Liver (tissue), 9 donors: ENCODE data around the gene AK5. TPM values are rescaled to one million over a fixed set of nuclear protein-coding genes. Genes with fewer than 3 reads are reported as not detected.

ENCODE experiments used
- DNase-seq: peaks from one replicate; pipeline ENCODE4 v3.0.0-alpha.2; 2017; ENCODE audit warnings: low spot score
- H3K27ac ChIP-seq, 2 donors: one replicate each; pipeline ENCODE4 v1.7.0; 2013; ENCODE audit warnings: inconsistent platforms in 2 of 2, low read length in 2 of 2, control low read depth in 1 of 2, low read depth in 1 of 2, mild to moderate bottlenecking in 1 of 2
- H3K27me3 ChIP-seq, 4 donors: one replicate each; pipeline versions ENCODE4 v1.6.1 to v1.7.0; 2013; ENCODE audit warnings: low read length in 3 of 4, inconsistent platforms in 1 of 4, mild to moderate bottlenecking in 1 of 4, moderate library complexity in 1 of 4; ENCODE audit not compliant: control insufficient read depth in 4 of 4, insufficient read depth in 4 of 4
- H3K36me3 ChIP-seq, 4 donors: one replicate each; pipeline versions ENCODE4 v1.6.1 to v1.7.0; 2013; ENCODE audit warnings: low read length in 3 of 4, mild to moderate bottlenecking in 3 of 4, low read depth in 1 of 4, moderate library complexity in 1 of 4; ENCODE audit not compliant: control insufficient read depth in 4 of 4, insufficient read depth in 3 of 4
- H3K4me1 ChIP-seq, 4 donors: one replicate each; pipeline versions ENCODE4 v1.6.1 to v1.7.0; 2013; ENCODE audit warnings: low read length in 3 of 4, mild to moderate bottlenecking in 3 of 4, moderate library complexity in 1 of 4; ENCODE audit not compliant: control insufficient read depth in 4 of 4, insufficient read depth in 4 of 4
- H3K4me3 ChIP-seq, 3 donors: one replicate each; pipeline versions ENCODE4 v1.6.1 to v1.7.0; 2013; ENCODE audit warnings: low read length in 3 of 3, control low read depth in 1 of 3, low read depth in 1 of 3, mild to moderate bottlenecking in 1 of 3
- H3K9ac ChIP-seq, 2 donors: one replicate each; pipeline ENCODE4 v1.7.0; 2013; ENCODE audit warnings: low read length in 2 of 2, mild to moderate bottlenecking in 2 of 2, moderate library complexity in 2 of 2, control low read depth in 1 of 2, low read depth in 1 of 2
- H3K9me3 ChIP-seq, 4 donors: one replicate each; pipeline versions ENCODE4 v1.6.1 to v1.7.0; 2013; ENCODE audit warnings: low read length in 3 of 4; ENCODE audit not compliant: control insufficient read depth in 4 of 4
- EGR1 ChIP-seq, 2 donors: IDR thresholded peaks; 2 replicates each; pipeline ENCODE4 v1.6.1; 2016 to 2018; ENCODE audit warnings: antibody characterized with exemption in 2 of 2, low read depth in 2 of 2
- FOXA2 ChIP-seq: IDR thresholded peaks from 2 replicates; pipeline ENCODE4 v1.6.1; 2016; ENCODE audit warnings: antibody characterized with exemption
- GABPA ChIP-seq, 2 donors: IDR thresholded peaks in 1 of 2; conservative IDR thresholded peaks in 1 of 2; 2 replicates each; pipeline ENCODE4 v1.6.1; 2016; ENCODE audit warnings: antibody characterized with exemption in 2 of 2, mild to moderate bottlenecking in 1 of 2, moderate library complexity in 1 of 2
- HNF4A ChIP-seq, 2 donors: conservative IDR thresholded peaks; 2 replicates each; pipeline ENCODE4 v1.6.1; 2016; ENCODE audit warnings: antibody characterized with exemption in 2 of 2, mild to moderate bottlenecking in 2 of 2
- JUND ChIP-seq, 2 donors: IDR thresholded peaks; 2 replicates each; pipeline ENCODE4 v1.6.1; 2016; ENCODE audit warnings: antibody characterized with exemption in 2 of 2
- NR2F2 ChIP-seq: IDR thresholded peaks from 2 replicates; pipeline ENCODE4 v1.6.1; 2016; ENCODE audit warnings: antibody characterized with exemption
- RAD21 ChIP-seq, 2 donors: IDR thresholded peaks; 2 replicates each; pipeline ENCODE4 v1.6.1; 2016; ENCODE audit warnings: antibody characterized with exemption in 2 of 2, mild to moderate bottlenecking in 2 of 2
- RXRA ChIP-seq, 2 donors: IDR thresholded peaks; 2 replicates each; pipeline ENCODE4 v1.6.1; 2017 to 2018; ENCODE audit warnings: antibody characterized with exemption in 2 of 2, mild to moderate bottlenecking in 1 of 2
- SP1 ChIP-seq: IDR thresholded peaks from 2 replicates; pipeline ENCODE4 v1.6.1; 2018; ENCODE audit warnings: antibody characterized with exemption, mild to moderate bottlenecking
- YY1 ChIP-seq: IDR thresholded peaks from 2 replicates; pipeline ENCODE4 v1.6.1; 2016; ENCODE audit warnings: antibody characterized with exemption, mild to moderate bottlenecking
- WGBS: extraction: QIAGEN DNeasy Blood & Tissue Kit; methylation state at CpG from one replicate; pipeline ENCODE4 v1.1.7; 2013; 5-methylcytosine and 5-hydroxymethylcytosine counted together
- polyA plus RNA-seq, 2 donors: library from polyadenylated mRNA; stranded (reverse) in 1 of 2; unstranded in 1 of 2; fragments of 200-250 nt in 1 of 2; fragments of >200 nt in 1 of 2; fragmentation: Nextera tagmentation in 1 of 2; extraction: Ambion mirVana in 1 of 2; gene quantifications; one replicate each; pipeline versions ENCODE4 v1.2.1 to v1.2.3, GENCODE V29; 2013 to 2015
- total RNA-seq, 2 donors: library from RNA; depleted of rRNA; stranded (reverse); fragments of >200 nt; gene quantifications; one replicate each; pipeline ENCODE4 v1.2.3, GENCODE V29; 2014
- TF ChIP-seq, protein P1 (sequence below): fragments of 150-350 bp; IDR thresholded peaks from 2 replicates; pipeline ENCODE4 v1.5.1; 2017; ENCODE audit warnings: improper control_type of control experiment, low read depth, low read length; ENCODE audit not compliant: missing input control
- TF ChIP-seq, protein P2 (sequence below): IDR thresholded peaks from 2 replicates; pipeline ENCODE4 v1.6.1; 2016; ENCODE audit warnings: antibody characterized with exemption, mild to moderate bottlenecking
- TF ChIP-seq, protein P3 (sequence below): IDR thresholded peaks from 2 replicates; pipeline ENCODE4 v1.6.1; 2016; ENCODE audit warnings: antibody characterized with exemption
- TF ChIP-seq, protein P4 (sequence below): IDR thresholded peaks from 2 replicates; pipeline ENCODE4 v1.6.1; 2016; ENCODE audit warnings: antibody characterized with exemption
- TF ChIP-seq, protein P5 (sequence below): IDR thresholded peaks from 2 replicates; pipeline ENCODE4 v1.6.1; 2016; ENCODE audit warnings: antibody characterized with exemption
- donor health status: healthy.
- donor health status: healthy.
- donor health status: healthy.
- donor health status: healthy.
- donor health status: healthy.

Gene AK5
- total and polyA plus RNA-seq, 4 donors, result 0.12 to 0.33 (median 0.23) TPM

DNA sequence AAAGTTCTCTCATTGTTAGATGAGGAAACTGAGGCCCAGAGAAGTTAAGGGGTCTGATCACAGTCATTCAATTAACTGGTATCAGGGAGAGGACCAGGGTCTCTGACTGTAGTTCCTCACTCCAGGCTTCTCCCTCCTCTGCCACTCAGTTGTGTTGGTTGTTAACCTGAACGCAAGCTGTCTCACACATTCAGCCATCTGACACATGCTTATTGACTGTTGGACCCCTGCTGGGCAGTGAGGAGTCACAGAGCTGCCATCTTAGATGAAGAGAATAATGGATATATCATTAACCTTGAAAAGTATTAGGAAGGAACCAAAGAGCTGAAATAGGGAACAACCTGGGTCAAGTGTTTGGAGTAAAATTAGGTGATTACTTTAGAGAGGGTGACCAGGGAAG, 205.8 kb downstream of the AK5 start:
- no peaks in the 10 kb centered on the region for H3K9me3 ChIP-seq
- H3K27ac ChIP-seq, result no peak overlapping the region
- H3K27me3 ChIP-seq, result no peaks in the 10 kb centered on the region
- no peaks in the 10 kb centered on the region for H3K4me1 ChIP-seq
- no peak overlapping the region for H3K4me3 ChIP-seq
- H3K9ac ChIP-seq, result no peak overlapping the region
- WGBS, result 93% methylated on average over 1 of the region's 1 CpG
- TF ChIP-seq RXRA (IDR thresholded peaks at IDR 0.05), result no peak
- TF ChIP-seq JUND (IDR thresholded peaks at IDR 0.05), result no peak
- TF ChIP-seq SP1, result no peak
- TF ChIP-seq, protein P1, sequence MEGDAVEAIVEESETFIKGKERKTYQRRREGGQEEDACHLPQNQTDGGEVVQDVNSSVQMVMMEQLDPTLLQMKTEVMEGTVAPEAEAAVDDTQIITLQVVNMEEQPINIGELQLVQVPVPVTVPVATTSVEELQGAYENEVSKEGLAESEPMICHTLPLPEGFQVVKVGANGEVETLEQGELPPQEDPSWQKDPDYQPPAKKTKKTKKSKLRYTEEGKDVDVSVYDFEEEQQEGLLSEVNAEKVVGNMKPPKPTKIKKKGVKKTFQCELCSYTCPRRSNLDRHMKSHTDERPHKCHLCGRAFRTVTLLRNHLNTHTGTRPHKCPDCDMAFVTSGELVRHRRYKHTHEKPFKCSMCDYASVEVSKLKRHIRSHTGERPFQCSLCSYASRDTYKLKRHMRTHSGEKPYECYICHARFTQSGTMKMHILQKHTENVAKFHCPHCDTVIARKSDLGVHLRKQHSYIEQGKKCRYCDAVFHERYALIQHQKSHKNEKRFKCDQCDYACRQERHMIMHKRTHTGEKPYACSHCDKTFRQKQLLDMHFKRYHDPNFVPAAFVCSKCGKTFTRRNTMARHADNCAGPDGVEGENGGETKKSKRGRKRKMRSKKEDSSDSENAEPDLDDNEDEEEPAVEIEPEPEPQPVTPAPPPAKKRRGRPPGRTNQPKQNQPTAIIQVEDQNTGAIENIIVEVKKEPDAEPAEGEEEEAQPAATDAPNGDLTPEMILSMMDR, result no peak
- TF ChIP-seq, protein P2, sequence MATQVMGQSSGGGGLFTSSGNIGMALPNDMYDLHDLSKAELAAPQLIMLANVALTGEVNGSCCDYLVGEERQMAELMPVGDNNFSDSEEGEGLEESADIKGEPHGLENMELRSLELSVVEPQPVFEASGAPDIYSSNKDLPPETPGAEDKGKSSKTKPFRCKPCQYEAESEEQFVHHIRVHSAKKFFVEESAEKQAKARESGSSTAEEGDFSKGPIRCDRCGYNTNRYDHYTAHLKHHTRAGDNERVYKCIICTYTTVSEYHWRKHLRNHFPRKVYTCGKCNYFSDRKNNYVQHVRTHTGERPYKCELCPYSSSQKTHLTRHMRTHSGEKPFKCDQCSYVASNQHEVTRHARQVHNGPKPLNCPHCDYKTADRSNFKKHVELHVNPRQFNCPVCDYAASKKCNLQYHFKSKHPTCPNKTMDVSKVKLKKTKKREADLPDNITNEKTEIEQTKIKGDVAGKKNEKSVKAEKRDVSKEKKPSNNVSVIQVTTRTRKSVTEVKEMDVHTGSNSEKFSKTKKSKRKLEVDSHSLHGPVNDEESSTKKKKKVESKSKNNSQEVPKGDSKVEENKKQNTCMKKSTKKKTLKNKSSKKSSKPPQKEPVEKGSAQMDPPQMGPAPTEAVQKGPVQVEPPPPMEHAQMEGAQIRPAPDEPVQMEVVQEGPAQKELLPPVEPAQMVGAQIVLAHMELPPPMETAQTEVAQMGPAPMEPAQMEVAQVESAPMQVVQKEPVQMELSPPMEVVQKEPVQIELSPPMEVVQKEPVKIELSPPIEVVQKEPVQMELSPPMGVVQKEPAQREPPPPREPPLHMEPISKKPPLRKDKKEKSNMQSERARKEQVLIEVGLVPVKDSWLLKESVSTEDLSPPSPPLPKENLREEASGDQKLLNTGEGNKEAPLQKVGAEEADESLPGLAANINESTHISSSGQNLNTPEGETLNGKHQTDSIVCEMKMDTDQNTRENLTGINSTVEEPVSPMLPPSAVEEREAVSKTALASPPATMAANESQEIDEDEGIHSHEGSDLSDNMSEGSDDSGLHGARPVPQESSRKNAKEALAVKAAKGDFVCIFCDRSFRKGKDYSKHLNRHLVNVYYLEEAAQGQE, result no peak
- no peak for TF ChIP-seq NR2F2
- no peak for TF ChIP-seq YY1
- TF ChIP-seq, protein P3, sequence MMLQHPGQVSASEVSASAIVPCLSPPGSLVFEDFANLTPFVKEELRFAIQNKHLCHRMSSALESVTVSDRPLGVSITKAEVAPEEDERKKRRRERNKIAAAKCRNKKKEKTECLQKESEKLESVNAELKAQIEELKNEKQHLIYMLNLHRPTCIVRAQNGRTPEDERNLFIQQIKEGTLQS, result no peak
- no peak for TF ChIP-seq FOXA2
- TF ChIP-seq, protein P4, sequence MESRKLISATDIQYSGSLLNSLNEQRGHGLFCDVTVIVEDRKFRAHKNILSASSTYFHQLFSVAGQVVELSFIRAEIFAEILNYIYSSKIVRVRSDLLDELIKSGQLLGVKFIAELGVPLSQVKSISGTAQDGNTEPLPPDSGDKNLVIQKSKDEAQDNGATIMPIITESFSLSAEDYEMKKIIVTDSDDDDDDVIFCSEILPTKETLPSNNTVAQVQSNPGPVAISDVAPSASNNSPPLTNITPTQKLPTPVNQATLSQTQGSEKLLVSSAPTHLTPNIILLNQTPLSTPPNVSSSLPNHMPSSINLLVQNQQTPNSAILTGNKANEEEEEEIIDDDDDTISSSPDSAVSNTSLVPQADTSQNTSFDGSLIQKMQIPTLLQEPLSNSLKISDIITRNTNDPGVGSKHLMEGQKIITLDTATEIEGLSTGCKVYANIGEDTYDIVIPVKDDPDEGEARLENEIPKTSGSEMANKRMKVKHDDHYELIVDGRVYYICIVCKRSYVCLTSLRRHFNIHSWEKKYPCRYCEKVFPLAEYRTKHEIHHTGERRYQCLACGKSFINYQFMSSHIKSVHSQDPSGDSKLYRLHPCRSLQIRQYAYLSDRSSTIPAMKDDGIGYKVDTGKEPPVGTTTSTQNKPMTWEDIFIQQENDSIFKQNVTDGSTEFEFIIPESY, result no peak
- TF ChIP-seq GABPA (IDR thresholded peaks at IDR 0.05 in 1 of 2, conservative IDR thresholded peaks at IDR 0.05 in 1 of 2), result no peak
- no peak for TF ChIP-seq RAD21 (IDR thresholded peaks at IDR 0.05)
- TF ChIP-seq HNF4A (conservative IDR thresholded peaks at IDR 0.05), result no peak
- TF ChIP-seq, protein P5, sequence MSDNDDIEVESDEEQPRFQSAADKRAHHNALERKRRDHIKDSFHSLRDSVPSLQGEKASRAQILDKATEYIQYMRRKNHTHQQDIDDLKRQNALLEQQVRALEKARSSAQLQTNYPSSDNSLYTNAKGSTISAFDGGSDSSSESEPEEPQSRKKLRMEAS, result no peak
- TF ChIP-seq EGR1 (IDR thresholded peaks at IDR 0.05; ENCODE audit: low read depth in 2 of 2), result no peak
- DNase-seq, result no peak
- no peaks in the 10 kb centered on the region for H3K36me3 ChIP-seq

DNA sequence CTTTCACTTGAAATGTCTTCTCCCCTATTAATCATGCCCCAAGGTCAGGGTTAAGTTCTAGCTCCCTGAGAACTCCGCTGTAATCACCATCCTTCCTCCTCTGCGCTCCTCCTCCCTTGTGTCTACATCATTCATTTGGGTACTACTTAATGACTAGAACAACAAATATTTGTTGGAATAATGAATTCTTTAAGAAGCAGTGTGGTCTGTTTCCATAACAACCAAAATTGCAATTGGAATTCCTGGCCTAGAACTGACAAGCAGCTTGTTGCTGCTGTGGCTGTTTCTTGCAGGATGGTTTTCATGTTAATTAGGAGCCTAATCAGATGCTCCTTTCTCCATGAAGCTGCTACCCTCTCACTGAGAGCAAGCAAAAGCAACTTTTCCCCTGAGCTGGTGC, 208.1 kb downstream of the AK5 start:
- H3K9me3 ChIP-seq, result no peaks in the 10 kb centered on the region
- H3K4me3 ChIP-seq, result no peak overlapping the region
- H3K4me1 ChIP-seq, result no peaks in the 10 kb centered on the region
- DNase-seq, result no peak
- H3K36me3 ChIP-seq, result no peaks in the 10 kb centered on the region
- WGBS, result 82% methylated on average over 2 of the region's 2 CpGs
- H3K9ac ChIP-seq, result no peak overlapping the region
- no peak overlapping the region for H3K27ac ChIP-seq
- no peaks in the 10 kb centered on the region for H3K27me3 ChIP-seq
- TF ChIP-seq RXRA (IDR thresholded peaks at IDR 0.05) (no peak), GABPA (IDR thresholded peaks at IDR 0.05 in 1 of 2, conservative IDR thresholded peaks at IDR 0.05 in 1 of 2) (no peak)
- TF ChIP-seq, protein P2, result no peak
- TF ChIP-seq, protein P4, result no peak
- TF ChIP-seq, protein P3, result no peak
